ES-I3 (cell line): ENCODE results near the gene CHST11.

ENCODE experiments used
- H3K36me3 ChIP-seq: 2 replicates; pipeline ENCODE4 v1.6.1; 2013; ENCODE audit warnings: mild to moderate bottlenecking, low read length, control low read depth, moderate library complexity; ENCODE audit not compliant: insufficient read depth
- H3K4me1 ChIP-seq: 2 replicates; pipeline ENCODE4 v1.6.1; 2013; ENCODE audit warnings: mild to moderate bottlenecking, control low read depth, low read length; ENCODE audit not compliant: insufficient read depth
- H3K9ac ChIP-seq: 2 replicates; pipeline ENCODE4 v1.6.1; 2013; ENCODE audit warnings: low read depth, mild to moderate bottlenecking, low read length, moderate library complexity
- H3K9me3 ChIP-seq: 2 replicates; pipeline ENCODE4 v1.6.1; 2013; ENCODE audit warnings: mild to moderate bottlenecking, low read length, moderate library complexity; ENCODE audit not compliant: control insufficient read depth, insufficient read depth

The CHST11 gene

DNA sequence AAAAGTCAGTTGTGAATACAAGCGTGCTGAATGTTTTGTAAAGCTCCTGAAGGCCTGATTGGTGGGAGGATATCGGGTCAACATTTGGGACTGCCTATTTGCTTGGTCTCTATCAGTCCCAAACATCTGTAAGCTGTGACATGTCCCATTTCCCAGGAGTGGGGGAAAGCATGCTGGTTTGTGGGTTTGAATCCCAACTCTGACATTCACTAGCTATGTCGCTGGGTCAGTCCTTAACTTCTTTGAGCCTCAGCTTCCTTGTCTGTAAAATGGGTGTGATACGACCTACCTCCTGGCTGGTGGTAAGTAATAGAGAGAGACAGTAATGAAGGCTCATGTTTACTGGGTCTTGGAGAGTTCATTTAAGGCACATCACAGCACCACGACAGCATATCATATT is 136.7 kb downstream of the CHST11 start:
- H3K36me3 ChIP-seq, result no peaks in the 10 kb centered on the region
- H3K9me3 ChIP-seq, result no peaks in the 10 kb centered on the region
- no peak overlapping the region for H3K9ac ChIP-seq
- peaks cover 16% of the 10 kb centered on the region for H3K4me1 ChIP-seq

DNA sequence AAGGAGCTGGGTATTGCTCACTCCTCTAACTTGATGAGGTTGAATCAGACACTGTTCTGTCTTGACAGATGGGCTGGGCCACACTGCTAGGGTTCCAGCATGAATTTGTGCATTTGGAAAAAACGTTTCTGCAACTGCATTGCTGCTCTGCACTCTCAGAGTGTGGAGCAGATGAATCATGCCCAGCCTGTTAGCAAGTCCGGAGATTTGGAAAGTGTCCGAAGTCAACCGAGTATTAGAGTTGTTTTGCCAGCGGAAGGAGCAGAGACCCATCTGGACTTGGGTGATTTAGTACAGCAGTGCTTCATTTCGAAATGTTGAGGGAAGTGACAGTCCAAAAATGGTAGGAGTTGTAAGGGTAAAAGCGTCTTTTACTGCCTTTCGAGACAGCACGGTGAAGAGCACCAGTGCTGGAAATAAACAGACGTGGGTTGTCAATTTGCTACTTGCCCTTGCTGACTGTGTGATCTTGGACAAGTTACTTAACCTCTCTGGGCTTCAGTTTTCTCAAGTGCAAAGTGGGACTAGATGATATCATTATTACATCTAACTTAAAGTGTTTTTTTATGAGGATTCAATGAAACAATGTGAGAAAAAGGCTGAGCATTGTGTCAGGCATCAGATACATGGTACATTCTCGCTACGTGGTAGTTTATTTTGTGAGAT is 139.5 kb downstream of the CHST11 start:
- Histone ChIP-seq H3K9ac (no peak overlapping the region), H3K36me3 (no peaks in the 10 kb centered on the region), H3K4me1 (peaks cover 17% of the 10 kb centered on the region)

GRCh38 chr12:104596898-104597843 is 140.4 kb downstream of the CHST11 start:
- Histone ChIP-seq H3K9me3 (no peaks in the 10 kb centered on the region), H3K9ac (no peak overlapping the region), H3K36me3 (no peaks in the 10 kb centered on the region), H3K4me1 (peaks cover 21% of the 10 kb centered on the region)

More for the DNA sequence above, 139.5 kb downstream of the CHST11 start:
- H3K9me3 ChIP-seq, result no peaks in the 10 kb centered on the region

- H3K4me1 ChIP-seq, result peaks cover 25% of the 10 kb centered on the region
- H3K9ac ChIP-seq, result no peak overlapping the region
- no peaks in the 10 kb centered on the region for H3K36me3 ChIP-seq
- H3K9me3 ChIP-seq, result no peaks in the 10 kb centered on the region
Measured at GRCh38 chr12:104598342-104599271, 141.9 kb downstream of the CHST11 start.

DNA sequence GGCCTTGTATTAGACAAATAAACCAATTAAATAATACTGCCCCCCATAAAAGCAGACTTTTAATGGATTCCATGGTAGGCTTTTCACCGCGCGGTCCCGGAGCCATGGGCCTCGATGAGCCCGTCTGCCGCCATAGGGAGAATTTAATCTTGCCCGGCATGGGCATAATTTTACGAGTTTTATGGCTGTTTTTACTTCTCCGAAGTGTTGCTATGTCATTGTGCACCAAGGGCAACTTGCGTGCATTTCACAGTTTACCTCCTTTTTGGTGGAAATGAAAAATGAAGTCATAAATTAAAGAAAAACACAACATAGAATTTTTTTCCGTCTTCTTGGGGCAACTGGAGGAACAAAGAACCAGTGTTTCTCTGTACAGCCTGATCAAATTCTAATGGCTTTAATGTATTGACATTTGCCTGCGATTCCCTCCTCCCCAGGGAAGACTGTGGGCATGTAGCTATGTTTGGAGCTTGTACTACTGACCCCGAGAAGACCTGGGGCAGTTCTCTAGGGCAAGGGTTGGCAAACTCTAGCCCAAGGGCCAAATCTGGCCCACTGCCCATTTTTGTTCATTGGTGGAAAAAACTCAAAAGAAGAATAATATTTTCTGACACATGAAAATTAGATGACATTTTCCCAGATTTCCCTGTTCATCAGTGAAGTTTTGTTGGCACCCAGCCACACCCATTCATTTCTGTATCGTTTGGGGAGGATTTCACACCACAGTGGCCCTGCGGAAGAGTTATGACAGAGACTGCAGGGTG is 142.7 kb downstream of the CHST11 start:
- no peaks in the 10 kb centered on the region for H3K9me3 ChIP-seq
- no peaks in the 10 kb centered on the region for H3K36me3 ChIP-seq
- no peak overlapping the region for H3K9ac ChIP-seq
- H3K4me1 ChIP-seq, result peaks cover 31% of the 10 kb centered on the region

GRCh38 chr12:104600036-104600712 is 143.4 kb downstream of the CHST11 start:
- H3K9ac ChIP-seq, result no peak overlapping the region
- H3K4me1 ChIP-seq, result peaks cover 37% of the 10 kb centered on the region
- no peaks in the 10 kb centered on the region for H3K36me3 ChIP-seq
- H3K9me3 ChIP-seq, result no peaks in the 10 kb centered on the region

DNA sequence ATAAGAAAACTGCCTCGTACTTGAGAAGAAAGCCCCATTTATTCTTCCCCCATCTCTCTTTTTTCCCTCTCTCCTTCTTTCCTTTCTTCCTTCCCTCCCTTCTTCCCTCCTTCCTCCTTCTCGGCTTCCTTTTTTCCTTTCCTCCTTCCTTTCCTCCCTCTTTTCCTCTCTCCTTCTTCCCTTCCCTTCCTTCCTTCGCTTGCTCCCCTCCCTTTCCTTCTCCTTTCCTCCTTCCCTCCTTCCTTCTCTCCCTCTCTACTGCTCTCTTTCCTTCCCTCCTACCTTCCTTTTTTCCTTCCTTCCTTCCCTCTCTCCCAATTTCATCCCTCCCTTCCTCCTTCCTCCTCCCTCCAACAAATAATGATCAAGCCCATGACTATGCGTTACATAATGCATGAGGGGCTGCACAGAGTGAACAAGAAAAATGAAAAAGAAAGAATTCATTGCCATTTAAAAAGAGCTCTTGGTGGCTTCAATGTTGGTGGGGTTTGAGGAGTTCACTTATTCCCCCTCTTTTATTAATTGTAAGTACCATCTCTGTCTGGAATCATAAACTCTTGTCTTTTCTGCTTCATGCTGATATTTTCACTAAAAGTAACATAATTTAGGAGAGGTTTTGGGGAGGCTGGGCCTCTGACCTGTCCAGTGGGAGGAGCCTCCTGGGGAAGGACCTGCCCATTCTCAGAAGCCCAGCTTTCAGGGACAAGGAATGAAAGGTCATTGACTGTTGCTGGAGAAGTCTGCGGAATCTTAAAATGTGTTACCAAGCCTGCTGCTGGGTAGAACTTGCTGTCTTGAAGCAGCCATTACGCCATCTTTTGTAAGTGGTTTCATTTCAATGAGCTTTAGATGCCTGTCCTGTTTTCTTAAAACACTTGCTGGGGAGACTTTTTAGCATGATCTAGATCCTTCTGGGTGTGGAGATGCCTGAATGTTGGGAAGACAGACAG is 144.3 kb downstream of the CHST11 start:
- Histone ChIP-seq H3K9ac (no peak overlapping the region), H3K36me3 (no peaks in the 10 kb centered on the region), H3K4me1 (peaks cover 35% of the 10 kb centered on the region), H3K9me3 (no peaks in the 10 kb centered on the region)

- Histone ChIP-seq H3K9ac (no peak overlapping the region), H3K4me1 (peaks cover 30% of the 10 kb centered on the region), H3K9me3 (no peaks in the 10 kb centered on the region), H3K36me3 (no peaks in the 10 kb centered on the region)
Measured at GRCh38 chr12:104602406-104602805, 145.7 kb downstream of the CHST11 start.

GRCh38 chr12:104602896-104603295 is 146.1 kb downstream of the CHST11 start:
- Histone ChIP-seq H3K4me1 (peaks cover 29% of the 10 kb centered on the region), H3K9me3 (no peaks in the 10 kb centered on the region), H3K9ac (no peak overlapping the region), H3K36me3 (no peaks in the 10 kb centered on the region)

- no peak overlapping the region for H3K9ac ChIP-seq
Measured at GRCh38 chr12:104603545-104603973, 146.8 kb downstream of the CHST11 start.

GRCh38 chr12:104604070-104604994 is 147.6 kb downstream of the CHST11 start:
- Histone ChIP-seq H3K9ac (no peak overlapping the region; the same call in 1 of the 2 replicates), H3K4me1 (peaks cover 29% of the 10 kb centered on the region), H3K36me3 (no peaks in the 10 kb centered on the region), H3K9me3 (no peaks in the 10 kb centered on the region)

More at GRCh38 chr12:104603545-104603973, 146.8 kb downstream of the CHST11 start:
- Histone ChIP-seq H3K36me3 (no peaks in the 10 kb centered on the region), H3K9me3 (no peaks in the 10 kb centered on the region), H3K4me1 (peaks cover 29% of the 10 kb centered on the region)
